H1 (cell line): ENCODE measurements around the gene KIF26B. TPM values are rescaled to one million over a fixed set of nuclear protein-coding genes. Genes with fewer than 3 reads are reported as not detected.

Experiments
- CTCF ChIA-PET: fragments of 300-600 bp; sonication (Branson Sonifier 250); formaldehyde crosslinking; loops from one replicate; lab custom pipeline; 2021; ENCODE audit not compliant: partially characterized antibody; lab: Charles Lee
- POLR2A ChIA-PET: fragments of 300-600 bp; sonication (Branson Sonifier 250); formaldehyde crosslinking; loops from one replicate; lab custom pipeline; 2021; ENCODE audit warnings: inconsistent platforms; ENCODE audit not compliant: partially characterized antibody; lab: Charles Lee
- DNase-seq, 2 experiments: peaks; one replicate each; pipeline versions ENCODE4 v3.0.0 to v3.0.0-alpha.2; 2010 to 2022; ENCODE audit warnings: low spot score in 2 of 2, low read depth in 1 of 2, mixed read lengths in 1 of 2
- FAIRE-seq: peaks from 2 replicates; lab custom pipeline; 2011; peaks lifted over from hg19 to GRCh38; lab: Jason Lieb, UNC
- H2AFZ ChIP-seq: 2 replicates; pipeline ENCODE4 v1.8.1; 2012; ENCODE audit warnings: low read length, inconsistent platforms
- H2AK5ac ChIP-seq: 2 replicates; pipeline ENCODE4 v1.6.1; 2013; ENCODE audit warnings: low read depth, low read length
- H2BK120ac ChIP-seq: replicated peaks from 2 replicates; pipeline ENCODE3; 2013; ENCODE audit warnings: low read depth, low read length, inconsistent platforms
- H2BK12ac ChIP-seq: 2 replicates; pipeline ENCODE4 v1.6.1; 2013; ENCODE audit warnings: low read depth, low read length
- H2BK15ac ChIP-seq: 2 replicates; pipeline ENCODE4 v1.6.1; 2013; ENCODE audit warnings: low read length
- H2BK20ac ChIP-seq: 2 replicates; pipeline ENCODE4 v1.6.1; 2013; ENCODE audit warnings: low read length
- H2BK5ac ChIP-seq: 2 replicates; pipeline ENCODE4 v1.6.1; 2013; ENCODE audit warnings: low read depth, low read length
- H3K14ac ChIP-seq: 2 replicates; pipeline ENCODE4 v1.6.1; 2013; ENCODE audit warnings: inconsistent platforms; ENCODE audit not compliant: insufficient read length
- H3K18ac ChIP-seq: 2 replicates; pipeline ENCODE4 v1.6.1; 2013; ENCODE audit warnings: low read length; ENCODE audit errors: extremely low read depth
- H3K23ac ChIP-seq: 2 replicates; pipeline ENCODE4 v1.6.1; 2013; ENCODE audit warnings: inconsistent platforms; ENCODE audit not compliant: insufficient read length
- H3K23me2 ChIP-seq: 2 replicates; pipeline ENCODE4 v1.6.1; 2013; ENCODE audit warnings: low read depth, low read length
- H3K27ac ChIP-seq: 2 replicates; pipeline ENCODE4 v1.6.1; 2011; ENCODE audit warnings: low read depth, low read length, inconsistent platforms
- H3K27me3 ChIP-seq, 4 experiments: replicated peaks in 1 of 4; 1 replicate in 1 of 4; 2 replicates in 3 of 4; pipeline versions ENCODE4 v1.6.1 to v1.8.1; 2011 to 2013; ENCODE audit warnings: low read length in 3 of 4, mild to moderate bottlenecking in 3 of 4, inconsistent platforms in 2 of 4, mixed read lengths in 2 of 4, moderate library complexity in 1 of 4; ENCODE audit not compliant: control insufficient read depth in 3 of 4, insufficient read depth in 3 of 4; ENCODE audit errors: extremely low read depth in 1 of 4
- H3K36me3 ChIP-seq, 4 experiments: 2 replicates each; pipeline versions ENCODE4 v1.6.1 to v1.8.1; 2011 to 2013; ENCODE audit warnings: mild to moderate bottlenecking in 4 of 4, low read length in 3 of 4, moderate library complexity in 2 of 4, control low read depth in 1 of 4, inconsistent platforms in 1 of 4; ENCODE audit not compliant: insufficient read depth in 4 of 4, control insufficient read depth in 2 of 4
- H3K4ac ChIP-seq: replicated peaks from 2 replicates; pipeline ENCODE3; 2013; ENCODE audit warnings: low read length, low read depth, mixed read lengths, inconsistent platforms; ENCODE audit not compliant: insufficient read length
- H3K4me1 ChIP-seq, 4 experiments: replicated peaks in 1 of 4; 1 replicate in 1 of 4; 2 replicates in 3 of 4; pipeline versions ENCODE4 v1.6.1 to v1.8.1; 2011 to 2013; ENCODE audit warnings: low read length in 3 of 4, inconsistent platforms in 2 of 4, mixed read lengths in 1 of 4; ENCODE audit not compliant: insufficient read depth in 4 of 4, control insufficient read depth in 3 of 4
- H3K4me2 ChIP-seq, 2 experiments: 2 replicates each; pipeline versions ENCODE4 v1.6.1 to v1.8.1; 2011 to 2013; ENCODE audit warnings: low read depth in 2 of 2, low read length in 2 of 2, control low read depth in 1 of 2, inconsistent platforms in 1 of 2, mild to moderate bottlenecking in 1 of 2; ENCODE audit not compliant: insufficient read depth in 1 of 2
- H3K4me3 ChIP-seq, 4 experiments: fragments of 200-600, 300-600 bp in 1 of 4; sonication (generic), shearing (Covaris generic), sonication (Bioruptor Twin) in 1 of 4; 2 replicates each; pipeline versions ENCODE4 v1.5.1 to v1.8.1; 2011 to 2016; ENCODE audit warnings: low read length in 4 of 4, low read depth in 3 of 4, control low read depth in 2 of 4, inconsistent platforms in 2 of 4, mild to moderate bottlenecking in 2 of 4, mixed read lengths in 1 of 4, moderate library complexity in 1 of 4; ENCODE audit not compliant: insufficient read depth in 2 of 4; ENCODE audit errors: extremely low read depth in 1 of 4
- H3K56ac ChIP-seq: replicated peaks from 2 replicates; pipeline ENCODE3; 2013; ENCODE audit warnings: low read depth, mild to moderate bottlenecking, mixed read lengths, low read length, inconsistent platforms; ENCODE audit not compliant: insufficient read length
- H3K79me1 ChIP-seq: 2 replicates; pipeline ENCODE4 v1.6.1; 2013; ENCODE audit warnings: low read depth, low read length, control low read depth
- H3K79me2 ChIP-seq, 2 experiments: 2 replicates each; pipeline versions ENCODE4 v1.6.1 to v1.8.1; 2012 to 2013; ENCODE audit warnings: low read length in 2 of 2, mild to moderate bottlenecking in 2 of 2, inconsistent platforms in 1 of 2; ENCODE audit not compliant: insufficient read depth in 2 of 2, control insufficient read depth in 1 of 2
- H3K9ac ChIP-seq, 4 experiments: replicated peaks in 1 of 4; 1 replicate in 1 of 4; 2 replicates in 3 of 4; pipeline versions ENCODE4 v1.6.1 to v1.8.1; 2011 to 2013; ENCODE audit warnings: low read depth in 3 of 4, low read length in 3 of 4, control low read depth in 2 of 4, mild to moderate bottlenecking in 2 of 4, moderate library complexity in 2 of 4, inconsistent platforms in 1 of 4; ENCODE audit errors: extremely low read depth in 1 of 4
- H3K9me3 ChIP-seq, 2 experiments: 2 replicates each; pipeline versions ENCODE4 v1.6.1 to v1.8.1; 2012 to 2013; ENCODE audit warnings: mild to moderate bottlenecking in 2 of 2, moderate library complexity in 2 of 2, control low read depth in 1 of 2, inconsistent platforms in 1 of 2, low read depth in 1 of 2, low read length in 1 of 2, mixed read lengths in 1 of 2; ENCODE audit not compliant: insufficient read depth in 2 of 2
- H4K20me1 ChIP-seq, 2 experiments: replicated peaks in 1 of 2; 2 replicates each; pipeline versions ENCODE3 to v1.8.1; 2011 to 2013; ENCODE audit warnings: inconsistent platforms in 2 of 2, low read length in 2 of 2, mild to moderate bottlenecking in 1 of 2; ENCODE audit not compliant: insufficient read depth in 2 of 2, control insufficient read depth in 1 of 2
- H4K5ac ChIP-seq: 2 replicates; pipeline ENCODE4 v1.6.1; 2013; ENCODE audit warnings: low read length, low read depth, mixed read lengths, inconsistent platforms; ENCODE audit not compliant: insufficient read length
- H4K8ac ChIP-seq: 2 replicates; pipeline ENCODE4 v1.8.0; 2013; ENCODE audit warnings: mild to moderate bottlenecking, moderate library complexity, low read length, inconsistent platforms; ENCODE audit not compliant: insufficient read depth; ENCODE audit errors: extremely low read depth
- H4K91ac ChIP-seq: replicated peaks from 2 replicates; pipeline ENCODE3; 2013; ENCODE audit warnings: low read length, mixed read lengths, inconsistent platforms; ENCODE audit not compliant: insufficient read length
- BRCA1 ChIP-seq: IDR thresholded peaks from 2 replicates; pipeline ENCODE4 v1.6.1; 2012; ENCODE audit warnings: low read depth, low read length, improper control_type of control experiment
- HDAC6 ChIP-seq: IDR thresholded peaks from one replicate; pipeline ENCODE4 v1.7.1; 2012; ENCODE audit warnings: low read depth, mild to moderate bottlenecking, inconsistent platforms, low read length, moderate library complexity
- KDM5A ChIP-seq: fragments of 200-600 bp; IDR thresholded peaks from 2 replicates; pipeline ENCODE4 v1.7.1; 2012; ENCODE audit warnings: mild to moderate bottlenecking, low read length, inconsistent platforms, mixed read lengths
- POLR2A ChIP-seq, 2 experiments: IDR thresholded peaks; 1 replicate in 1 of 2; 2 replicates in 1 of 2; pipeline ENCODE4 v1.6.1; 2011; ENCODE audit warnings: low read depth in 2 of 2, low read length in 2 of 2, mild to moderate bottlenecking in 2 of 2; ENCODE audit errors: control extremely low read depth in 1 of 2
- RXRA ChIP-seq: IDR thresholded peaks from 2 replicates; pipeline ENCODE4 v1.6.1; 2011; ENCODE audit warnings: low read depth, mild to moderate bottlenecking, low read length, moderate library complexity; ENCODE audit not compliant: insufficient read depth
- SP2 ChIP-seq: IDR thresholded peaks from 2 replicates; pipeline ENCODE4 v1.6.1; 2012; ENCODE audit warnings: mild to moderate bottlenecking, low read length, inconsistent platforms
- WGBS, 2 experiments: shearing (Covaris generic) in 1 of 2; methylation state at CpG; one replicate each; pipeline versions ENCODE4 v1.1.6 to v1.1.7; 2013 to 2015; ENCODE audit warnings: low lambda C conversion rate in 2 of 2, mixed read lengths in 2 of 2, inconsistent platforms in 1 of 2, low coverage in 1 of 2, missing lambda C conversion rate in 1 of 2; ENCODE audit not compliant: insufficient replicate concordance in 2 of 2, insufficient coverage in 1 of 2, insufficient read length in 1 of 2; ENCODE audit errors: extremely low coverage in 1 of 2, missing lambda C conversion rate in 1 of 2; 5-methylcytosine and 5-hydroxymethylcytosine counted together
- polyA plus RNA-seq, 7 experiments: library from polyadenylated mRNA; depleted of rRNA in 3 of 7; stranded (reverse) in 5 of 7; unstranded in 2 of 7; fragments of >200 nt in 5 of 7; fragments of 200-250 nt in 2 of 7; gene quantifications; 1 replicate in 5 of 7; 2 replicates in 1 of 7; 4 replicates in 1 of 7; pipeline versions ENCODE4 v1.2.1 to v1.2.3, GENCODE V29; 2011 to 2013; ENCODE audit warnings: missing spikeins in 2 of 7, mixed read lengths in 2 of 7
- total RNA-seq: library from RNA; stranded (reverse); fragmentation: NEBNext Ultra II Directional; extraction: Animal tissue kit (Norgen Biotek cat#: 25700); gene quantifications from 2 replicates; pipeline ENCODE4 v1.2.1, GENCODE V29; 2021
- TF ChIP-seq, protein P1 (sequence below): IDR thresholded peaks from 2 replicates; pipeline ENCODE4 v1.6.1; 2011; ENCODE audit warnings: low read depth, mild to moderate bottlenecking, low read length; ENCODE audit not compliant: insufficient read depth
- TF ChIP-seq, protein P2 (sequence below), 3 experiments: IDR thresholded peaks; 1 replicate in 2 of 3; 2 replicates in 1 of 3; pipeline versions ENCODE4 v1.5.1 to v1.6.1; 2011; ENCODE audit warnings: low read length in 3 of 3, mild to moderate bottlenecking in 3 of 3, inconsistent platforms in 2 of 3, low read depth in 1 of 3, moderate library complexity in 1 of 3; ENCODE audit not compliant: insufficient read depth in 1 of 3; ENCODE audit errors: control extremely low read depth in 1 of 3

KIF26B gene
- total and polyA plus RNA-seq, 2 of the 8 experiments (the other 6 are each of a cell fraction or from before 2014, with no cell fraction given): 0.06 to 0.28 TPM

- 94% methylated on average over 1 of the region's 1 CpG; no CpG with 5 or more reads in 1 of the 2 experiments for WGBS, 2 experiments
- Histone ChIP-seq H3K9ac (no peak overlapping the region), H2AFZ (no peak overlapping the region), H3K23me2 (no peaks in the 10 kb centered on the region), H3K36me3 (no peaks in the 10 kb centered on the region), H3K27ac (no peak overlapping the region), H3K9me3 (no peaks in the 10 kb centered on the region), H3K27me3 (no peaks in the 10 kb centered on the region), H4K5ac (no peak overlapping the region), H3K18ac (no peak overlapping the region), H3K56ac (no peak overlapping the region), H2BK20ac (no peak overlapping the region), H3K4ac (no peak overlapping the region), H3K4me1 (peaks cover 0 to 7% (median 5%) of the 10 kb centered on the region in 4 experiments; a peak in 4 of 7 replicates), H2BK15ac (no peak overlapping the region)
- TF ChIP-seq HDAC6 (no peak), RXRA (no peak), KDM5A (no peak), POLR2A (IDR thresholded peaks at IDR 0.05; ENCODE audit: control extremely low read depth in 1 of 2, low read depth in 2 of 2, low read length in 2 of 2) (no peak), SP2 (no peak), BRCA1 (no peak)
- TF ChIP-seq, protein P1, sequence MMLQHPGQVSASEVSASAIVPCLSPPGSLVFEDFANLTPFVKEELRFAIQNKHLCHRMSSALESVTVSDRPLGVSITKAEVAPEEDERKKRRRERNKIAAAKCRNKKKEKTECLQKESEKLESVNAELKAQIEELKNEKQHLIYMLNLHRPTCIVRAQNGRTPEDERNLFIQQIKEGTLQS: no peak
- TF ChIP-seq, protein P2, sequence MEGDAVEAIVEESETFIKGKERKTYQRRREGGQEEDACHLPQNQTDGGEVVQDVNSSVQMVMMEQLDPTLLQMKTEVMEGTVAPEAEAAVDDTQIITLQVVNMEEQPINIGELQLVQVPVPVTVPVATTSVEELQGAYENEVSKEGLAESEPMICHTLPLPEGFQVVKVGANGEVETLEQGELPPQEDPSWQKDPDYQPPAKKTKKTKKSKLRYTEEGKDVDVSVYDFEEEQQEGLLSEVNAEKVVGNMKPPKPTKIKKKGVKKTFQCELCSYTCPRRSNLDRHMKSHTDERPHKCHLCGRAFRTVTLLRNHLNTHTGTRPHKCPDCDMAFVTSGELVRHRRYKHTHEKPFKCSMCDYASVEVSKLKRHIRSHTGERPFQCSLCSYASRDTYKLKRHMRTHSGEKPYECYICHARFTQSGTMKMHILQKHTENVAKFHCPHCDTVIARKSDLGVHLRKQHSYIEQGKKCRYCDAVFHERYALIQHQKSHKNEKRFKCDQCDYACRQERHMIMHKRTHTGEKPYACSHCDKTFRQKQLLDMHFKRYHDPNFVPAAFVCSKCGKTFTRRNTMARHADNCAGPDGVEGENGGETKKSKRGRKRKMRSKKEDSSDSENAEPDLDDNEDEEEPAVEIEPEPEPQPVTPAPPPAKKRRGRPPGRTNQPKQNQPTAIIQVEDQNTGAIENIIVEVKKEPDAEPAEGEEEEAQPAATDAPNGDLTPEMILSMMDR (IDR thresholded peaks at IDR 0.05; ENCODE audit: control extremely low read depth in 1 of 3, insufficient read depth in 1 of 3, low read depth in 1 of 3, low read length in 3 of 3): no peak
- TF ChIP-seq, all 59 proteins: peak for 0
- Histone ChIP-seq H2BK5ac (no peak overlapping the region), H3K79me1 (no peaks in the 10 kb centered on the region), H3K79me2 (no peaks in the 10 kb centered on the region), H4K8ac (no peak overlapping the region), H3K23ac (no peak overlapping the region), H3K4me3 (no peak overlapping the region), H2BK120ac (no peak overlapping the region), H2BK12ac (no peak overlapping the region), H4K91ac (no peak overlapping the region), H2AK5ac (no peak overlapping the region), H3K4me2 (no peak overlapping the region), H4K20me1 (no peaks in the 10 kb centered on the region), H3K14ac (no peak overlapping the region)
- POLR2A ChIA-PET: interaction anchor here (1.2 kb wide), 1 partner anchor 39 kb away, joined by 3 read pairs; no protein-coding TSS in a partner anchor
- no peak for DNase-seq
- CTCF ChIA-PET: no interaction called here
- no peak for FAIRE-seq
Observed at GRCh38 chr1:245205864-245206263, 51.1 kb downstream of the KIF26B start.
